Kidney capillary endothelial cell (primary cell): ENCODE measurements around the gene P2RX3.
A peak's percentile ranks its signal among the peaks of the same experiment; 100 is the strongest.
"Not testable (repeated sequence)": the region's sequence is repeated elsewhere in the genome, so short reads cannot be mapped to it uniquely, and the experiment has no call there.

Experiments used
- DNase-seq: peaks from one replicate; pipeline ENCODE4 v3.0.0-alpha.2; 2018; ENCODE audit warnings: low spot score

P2RX3 gene

DNA sequence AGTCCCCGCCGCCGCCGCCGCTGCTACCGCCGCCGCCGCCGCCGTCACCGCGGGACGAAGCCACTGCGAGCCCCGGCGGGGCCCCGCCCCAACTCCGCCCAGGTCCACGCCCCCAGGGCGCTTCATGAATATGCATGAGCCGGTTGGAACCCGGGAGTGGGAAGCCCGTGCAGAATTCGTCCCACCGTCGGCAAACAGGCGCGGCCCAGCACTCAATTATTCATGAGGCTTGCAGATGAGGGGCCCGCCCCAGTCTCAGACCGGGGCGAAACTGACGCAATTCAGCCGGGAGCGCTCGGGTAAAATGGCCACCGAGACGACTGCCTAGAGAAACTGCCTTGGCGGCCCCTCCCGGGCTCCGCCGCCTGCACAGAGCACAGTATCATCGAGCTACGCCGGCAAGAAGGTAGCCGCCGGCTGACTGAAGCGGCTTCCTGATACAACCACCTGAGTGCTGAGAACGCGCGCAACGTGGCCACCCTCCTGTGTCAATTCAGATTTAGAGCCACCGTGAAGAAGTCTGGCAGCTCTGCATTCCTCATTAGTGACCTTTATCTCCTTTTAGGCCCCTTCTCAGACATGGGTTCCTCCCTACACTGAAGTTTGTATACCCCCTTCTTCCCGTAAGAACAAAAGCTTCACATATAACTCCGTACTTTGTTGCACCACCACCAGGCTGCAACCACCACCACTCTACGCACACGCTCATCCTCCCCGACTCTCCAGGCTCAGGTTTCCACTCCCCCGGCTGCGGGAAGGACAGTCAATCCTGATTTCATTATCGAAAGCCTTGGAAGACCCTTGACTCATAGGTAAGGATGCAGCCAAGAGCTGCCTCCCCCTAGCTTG lies 13.0 kb upstream of the P2RX3 start, which contains the start of gene TNKS1BP1:
Gene TNKS1BP1 (minus strand): TSS at position 67 of the 849 bp plus-strand sequence. CDS start 3,067 bp downstream, outside the sequence.
- peak; percentile 84 for DNase-seq

DNA sequence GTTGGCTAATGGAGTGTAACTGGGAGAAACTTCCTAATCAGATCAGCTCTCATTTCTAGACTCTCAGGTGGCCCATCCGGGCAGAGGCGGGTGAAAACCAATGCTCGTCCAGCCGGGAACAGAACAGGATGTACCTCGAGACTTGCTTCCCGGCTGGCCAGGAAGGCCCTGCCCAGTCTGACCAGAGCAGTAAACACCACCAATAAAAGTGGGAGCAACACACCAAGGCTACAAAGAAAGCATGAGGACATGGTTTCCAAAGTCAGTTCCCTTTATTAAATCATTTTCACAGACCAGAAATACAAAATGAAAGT lies 12.5 kb upstream of the P2RX3 start:
- DNase-seq, result peak; percentile 59

DNA sequence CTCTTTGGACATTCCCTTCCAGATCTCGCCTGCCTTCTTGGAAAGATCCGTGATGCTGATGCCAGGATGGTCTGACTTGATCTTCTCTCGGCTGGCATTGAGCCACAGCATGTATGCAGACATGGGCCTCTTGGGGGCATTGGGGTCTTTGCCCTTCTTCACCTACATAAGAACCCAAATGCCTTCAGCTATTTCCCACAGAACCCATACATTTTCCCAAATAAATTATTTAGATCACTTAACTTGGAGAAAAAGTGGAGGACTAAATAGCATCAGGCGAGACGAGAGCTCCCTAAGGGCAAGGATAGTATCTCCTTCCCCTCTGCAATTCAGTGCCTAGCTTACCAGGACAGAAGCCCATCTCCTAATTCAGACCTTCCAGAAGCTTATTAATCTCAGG lies 10.4 kb upstream of the P2RX3 start:
- no peak for DNase-seq

DNA sequence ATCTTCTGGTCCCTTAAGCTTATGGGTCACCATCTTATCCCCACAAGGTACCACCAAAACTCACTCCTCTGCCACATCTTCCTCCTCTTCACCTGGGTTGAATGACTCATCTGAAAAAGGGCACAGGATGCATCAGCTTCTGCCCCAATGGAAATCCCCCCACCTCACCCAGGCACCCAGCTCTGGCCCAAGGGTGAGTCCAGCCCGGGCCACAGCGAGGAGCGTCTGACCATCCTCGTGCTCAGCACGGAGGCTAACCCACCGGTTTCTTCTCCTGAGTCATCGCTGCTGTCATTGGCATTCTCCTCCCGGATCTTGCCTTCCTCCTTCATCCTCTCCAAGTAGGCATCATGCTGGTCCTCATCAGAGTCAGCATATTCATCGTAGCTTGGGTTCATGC lies 8.1 kb upstream of the P2RX3 start:
- DNase-seq, result no peak

DNA sequence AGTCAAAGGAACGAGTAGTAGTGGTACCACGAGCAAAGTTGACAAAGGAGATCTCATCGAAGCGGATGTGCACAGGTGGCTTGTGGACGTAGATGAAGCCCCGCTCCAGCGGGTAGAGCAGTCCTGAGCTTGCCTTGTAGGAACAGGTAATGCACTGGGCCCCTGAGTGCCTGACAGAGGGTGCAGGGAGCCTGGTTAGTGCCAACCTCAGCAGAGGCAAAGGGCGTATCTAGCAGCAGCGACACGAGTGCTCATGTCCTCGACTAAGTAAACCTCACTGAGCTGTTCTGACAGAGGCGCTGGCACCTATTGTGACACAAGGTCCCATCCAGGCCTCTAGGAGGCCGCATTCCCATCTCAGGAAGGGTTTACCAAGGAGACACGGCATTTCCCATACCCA lies 6.4 kb upstream of the P2RX3 start:
- DNase-seq, result no peak

DNA sequence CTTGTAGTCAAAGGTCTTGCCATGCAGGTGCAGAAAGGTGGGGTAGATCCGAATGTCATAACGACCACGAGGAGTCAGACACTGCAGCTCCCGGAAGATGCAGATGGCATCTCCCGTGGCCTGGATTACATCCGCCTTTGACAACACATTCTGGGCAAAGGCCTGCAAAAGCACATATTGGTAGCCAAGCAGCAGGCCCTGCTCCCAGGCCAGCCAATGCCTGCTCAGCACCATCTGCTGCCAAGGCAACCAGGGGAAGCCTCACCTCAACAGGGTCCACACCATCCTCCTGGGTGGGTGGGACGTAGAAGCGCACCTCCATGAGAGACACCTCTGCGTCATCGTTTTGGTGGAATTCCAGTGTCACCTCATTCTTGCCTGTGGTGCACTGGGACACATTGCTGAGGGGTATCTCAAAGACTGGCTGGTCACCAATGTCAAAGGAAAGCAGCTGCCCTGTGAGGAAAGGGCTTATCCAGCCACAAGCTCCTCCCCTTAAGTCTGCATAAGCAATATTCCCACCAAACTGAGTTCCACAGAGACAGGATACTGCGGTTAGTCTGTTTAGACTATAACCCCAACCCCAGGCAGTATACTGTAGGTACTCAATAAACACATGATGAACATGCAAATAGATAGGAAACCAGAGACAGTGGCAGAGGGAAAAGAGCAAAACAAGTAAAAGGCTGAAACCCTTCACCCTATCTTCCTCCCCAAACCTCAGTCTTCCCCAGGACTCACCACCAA lies 5.3 kb upstream of the P2RX3 start:
- no peak for DNase-seq

DNA sequence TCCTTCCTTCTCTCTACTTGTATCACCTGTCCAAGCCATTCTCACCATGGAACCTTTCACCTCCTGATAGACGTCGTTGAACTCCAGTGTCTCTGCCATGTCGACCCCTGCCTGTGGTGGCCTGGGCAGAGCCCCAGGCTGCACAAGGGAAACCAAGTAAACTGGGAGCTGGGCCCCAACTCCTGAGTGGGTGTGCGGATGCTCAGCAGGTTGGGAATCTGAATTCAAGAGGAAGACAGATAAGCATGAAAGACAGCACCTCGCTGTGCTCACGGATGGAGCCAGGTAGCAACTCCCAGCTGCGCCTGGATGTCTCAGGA lies 3.2 kb upstream of the P2RX3 start:
- no peak for DNase-seq

DNA sequence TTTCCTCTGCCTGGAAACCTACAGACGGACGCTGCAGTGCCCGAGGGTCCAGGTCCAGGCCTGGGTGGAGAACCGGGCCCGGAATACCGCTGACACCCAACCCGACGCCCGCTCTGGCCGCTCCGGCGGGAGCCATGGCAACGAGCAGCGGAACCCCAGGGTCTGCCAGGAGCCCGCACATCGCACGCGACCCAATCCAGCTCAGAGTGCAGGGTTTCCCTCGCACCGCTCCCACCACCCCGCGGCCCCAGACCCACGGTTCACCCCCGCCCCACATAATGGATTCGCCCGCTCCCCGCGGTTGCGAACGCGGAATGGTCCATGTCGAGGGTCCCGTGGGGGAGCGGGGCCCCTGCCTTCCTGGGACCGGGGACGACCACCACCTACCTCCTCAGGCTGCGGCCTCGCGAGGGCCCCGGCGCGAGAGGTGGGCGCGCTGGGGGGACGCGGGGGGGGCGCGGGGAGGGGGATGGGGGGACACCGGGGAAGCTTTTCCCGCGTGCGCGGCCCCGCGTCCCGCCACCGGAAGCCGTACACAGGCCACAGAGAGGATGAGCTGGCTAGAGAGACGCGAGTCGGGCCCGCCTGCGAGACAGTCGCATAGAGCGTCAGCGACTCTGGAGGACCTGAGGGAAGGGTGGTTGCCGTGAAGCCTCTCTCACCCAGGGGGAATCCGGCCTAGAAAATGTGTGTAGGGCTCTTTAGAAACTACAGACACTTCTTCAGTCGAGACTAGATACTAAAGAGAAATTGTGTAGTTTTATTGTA lies 2.6 kb upstream of the P2RX3 start, which contains the start of gene SSRP1:
Gene SSRP1 (minus strand): TSS at position 550 of the 768 bp plus-strand sequence. CDS start 771 bp downstream, outside the sequence.
- peak; percentile 81 for DNase-seq

DNA sequence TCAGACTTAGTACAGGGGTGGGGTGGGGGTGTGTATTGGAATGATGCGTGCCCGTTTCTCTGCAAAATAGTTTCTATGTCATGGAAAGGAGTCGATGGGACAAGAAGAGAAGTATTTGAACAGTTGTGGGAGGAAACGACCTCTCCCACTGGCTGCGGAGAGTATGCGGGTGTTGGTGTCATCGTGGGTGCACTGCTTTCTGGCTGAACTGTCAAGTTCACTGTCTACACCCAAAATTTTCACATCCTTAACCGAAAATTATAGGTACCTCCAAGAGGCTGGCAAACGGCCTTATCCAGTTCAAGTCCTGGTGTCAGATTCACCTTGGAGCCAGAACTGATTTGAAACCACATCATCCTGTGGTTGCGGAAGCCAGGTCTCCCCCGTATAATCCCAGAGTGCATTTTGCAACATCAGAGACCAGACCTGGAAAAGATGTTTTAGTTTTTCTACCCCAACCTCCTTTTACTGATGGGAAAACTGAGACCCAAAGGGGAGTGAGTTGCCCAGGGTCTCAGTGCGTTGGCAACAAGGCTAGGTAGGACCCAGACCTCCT lies 2.0 kb upstream of the P2RX3 start:
- DNase-seq, result no peak

DNA sequence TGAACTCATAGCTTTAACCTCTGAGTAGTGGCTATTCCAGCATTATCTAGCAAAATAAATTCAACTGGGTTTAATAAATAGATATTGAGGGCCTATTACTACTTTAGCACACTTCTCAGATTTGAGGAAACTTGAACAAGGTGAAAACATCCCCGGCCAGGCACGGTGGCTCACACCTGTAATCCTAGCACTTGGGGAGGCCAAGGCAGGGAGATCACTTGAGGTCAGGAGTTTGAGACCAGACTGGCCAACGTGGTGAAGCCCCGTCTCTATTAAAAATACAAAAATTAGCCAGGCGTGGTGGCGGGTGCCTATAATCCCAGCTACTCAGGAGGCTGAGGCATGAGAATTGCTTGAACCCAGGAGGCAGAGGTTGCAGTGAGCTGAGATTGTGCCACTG lies 1.3 kb upstream of the P2RX3 start:
- not testable (repeated sequence) for DNase-seq

DNA sequence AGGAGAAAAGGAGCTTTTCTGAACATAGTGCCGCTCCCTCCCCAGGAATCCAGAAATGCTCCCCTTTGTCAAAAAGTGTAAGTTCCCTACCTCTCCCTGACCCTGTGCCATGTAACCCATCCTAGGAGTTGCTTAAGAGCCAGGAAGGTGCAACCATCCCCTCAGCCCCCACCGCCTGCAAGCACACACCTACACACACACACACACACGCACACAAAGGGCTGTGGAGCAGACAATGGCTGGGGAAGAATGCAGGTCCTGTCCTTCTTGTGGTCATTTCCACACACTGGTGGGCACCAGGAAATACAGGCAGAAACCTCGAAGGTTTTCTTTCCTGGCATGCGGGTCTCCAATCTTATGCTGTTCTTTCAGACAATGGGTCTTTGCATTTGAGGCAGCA lies 1.2 kb downstream of the P2RX3 start:
- DNase-seq, result no peak

DNA sequence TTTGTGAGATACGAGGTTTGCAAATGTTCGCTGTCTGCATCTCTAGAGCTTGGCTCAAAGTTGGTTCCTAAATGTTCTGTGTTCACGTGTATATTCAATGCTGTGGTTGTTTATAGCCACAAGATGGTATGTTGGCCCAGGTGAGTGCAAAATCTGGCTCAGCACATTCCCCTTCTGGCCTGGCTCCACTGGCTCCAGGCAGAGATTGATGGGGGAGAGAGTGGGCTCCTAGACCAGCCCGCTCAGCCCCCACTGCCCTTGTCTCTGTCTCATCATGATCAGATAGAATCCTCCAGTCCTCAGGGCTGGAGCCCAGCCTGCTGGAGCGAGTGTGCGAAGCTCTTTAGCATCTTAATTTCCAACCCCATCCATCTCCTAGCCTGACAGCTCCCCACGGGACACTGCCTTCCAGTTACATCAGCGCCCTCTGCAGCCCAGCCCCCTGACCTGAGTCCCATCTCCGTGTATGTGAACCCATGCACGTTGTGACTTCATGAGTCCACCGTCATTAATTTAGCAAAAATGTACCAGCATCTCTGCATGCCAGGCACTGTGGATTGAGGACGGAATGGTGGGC lies 2.0 kb downstream of the P2RX3 start:
- no peak for DNase-seq

DNA sequence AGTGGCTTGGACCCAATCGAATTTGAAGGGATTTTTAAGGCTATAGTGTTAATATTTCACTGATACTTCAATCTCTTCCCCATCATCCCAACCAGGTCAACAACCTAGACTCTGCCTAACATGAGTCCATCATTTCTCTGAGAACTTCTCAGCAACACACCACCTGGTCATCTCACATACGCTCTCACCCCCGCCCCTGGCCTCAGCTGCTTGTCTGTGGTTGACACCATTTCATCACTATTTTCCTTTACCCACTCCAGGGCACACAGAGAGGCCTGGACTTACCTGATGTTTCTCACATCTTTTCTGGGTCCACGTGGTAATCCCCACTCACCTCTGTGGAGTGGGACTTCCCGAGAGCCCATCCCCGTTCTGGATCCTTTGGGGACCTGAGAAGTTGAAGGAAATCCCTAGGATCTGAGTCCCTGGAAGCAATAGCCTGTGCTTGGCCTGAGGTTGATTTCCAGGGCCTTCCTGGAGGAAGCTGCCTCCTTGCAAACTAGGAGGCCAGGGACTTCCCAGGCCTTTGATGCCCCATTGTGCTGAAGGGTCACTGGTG lies 3.2 kb downstream of the P2RX3 start:
- no peak for DNase-seq

DNA sequence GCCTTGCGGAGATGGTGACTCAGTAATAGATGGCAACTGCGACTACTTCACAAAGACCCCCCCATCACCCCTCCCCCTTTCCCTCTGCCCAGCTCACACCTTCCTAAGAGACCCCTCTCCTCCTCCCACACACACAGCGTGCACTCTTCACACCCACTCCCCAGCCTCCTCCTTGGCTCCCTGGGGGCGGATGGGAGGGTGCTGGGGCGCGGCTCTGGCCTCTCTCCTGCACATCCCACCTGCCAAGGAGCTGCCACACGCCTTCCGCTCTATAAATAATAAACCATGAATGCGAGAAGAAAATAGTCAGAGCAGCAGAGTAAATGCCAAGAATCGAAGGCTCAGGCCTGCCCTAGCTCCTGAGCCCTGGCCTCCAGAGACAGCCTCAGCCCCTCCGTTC lies 4.5 kb downstream of the P2RX3 start:
- no peak for DNase-seq

DNA sequence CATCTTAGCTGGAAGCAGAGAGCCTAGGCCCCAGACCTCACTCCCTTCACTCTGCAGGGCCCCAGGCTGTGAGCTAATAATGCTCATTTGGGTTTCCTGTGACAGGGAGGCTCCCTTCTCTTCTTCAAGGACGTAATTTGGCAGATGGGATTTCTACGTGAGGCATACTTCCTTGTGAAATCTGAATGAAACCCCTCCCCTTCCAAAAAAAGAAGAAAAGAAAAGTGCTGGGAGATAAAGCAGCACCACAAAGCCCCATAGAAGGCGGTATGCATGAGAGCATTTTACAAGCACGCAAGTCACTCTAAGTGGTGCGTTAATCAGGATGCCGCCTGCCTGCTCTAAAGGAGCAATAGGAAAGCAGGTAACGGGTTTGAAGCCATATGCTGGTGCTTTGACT lies 5.7 kb downstream of the P2RX3 start:
- no peak for DNase-seq

DNA sequence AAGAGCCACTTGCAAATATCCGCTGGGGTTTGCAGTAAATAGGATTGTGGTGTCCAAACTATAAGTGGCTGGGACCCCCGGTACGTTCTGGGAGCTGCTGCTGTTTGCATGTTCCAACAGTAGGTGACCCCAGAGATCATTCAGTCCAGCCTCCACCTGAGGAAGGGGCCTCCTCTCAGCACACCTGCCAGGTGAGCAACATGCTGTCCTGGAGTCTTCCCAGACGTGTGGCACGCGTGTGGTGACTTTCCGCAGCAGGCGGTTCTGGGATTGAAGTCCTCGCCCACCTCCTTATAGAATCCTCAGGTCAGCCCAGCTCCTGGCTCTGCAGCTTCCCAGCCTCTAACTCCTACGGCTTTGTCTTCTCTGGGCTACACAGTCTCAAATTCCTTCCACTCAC lies 6.7 kb downstream of the P2RX3 start:
- no peak for DNase-seq

DNA sequence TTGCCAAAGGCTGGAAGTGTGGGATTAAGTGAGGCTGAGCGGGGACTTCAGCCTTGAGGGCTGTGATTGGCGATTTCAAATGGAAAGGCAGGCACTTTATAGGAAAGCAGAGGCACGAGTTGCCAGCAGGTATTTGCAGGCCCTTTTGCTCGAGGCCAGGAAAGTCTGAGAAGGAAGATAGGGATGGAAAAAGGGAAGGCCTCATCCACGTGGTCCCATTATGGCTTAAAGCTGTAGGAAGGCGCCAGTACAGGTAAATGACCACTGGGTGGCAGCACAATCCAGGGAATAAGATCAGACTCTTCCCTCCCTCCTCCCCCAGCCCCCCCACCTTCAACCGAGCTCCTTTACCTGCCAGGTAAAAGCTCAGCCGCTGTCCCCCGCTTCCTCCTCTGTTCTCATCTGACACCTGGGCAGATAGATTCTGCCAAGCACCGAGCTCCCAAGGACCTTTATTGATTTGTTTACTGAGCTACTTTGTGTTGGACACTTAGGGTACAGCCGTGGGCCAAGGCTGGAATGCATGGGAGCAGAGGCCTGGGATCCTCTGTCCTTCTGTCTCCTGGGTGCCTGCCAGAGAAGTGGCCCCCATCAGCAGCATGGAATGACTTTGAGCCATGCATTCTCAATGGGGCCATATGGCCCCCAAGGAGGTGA lies 7.5 kb downstream of the P2RX3 start:
- DNase-seq, result no peak

DNA sequence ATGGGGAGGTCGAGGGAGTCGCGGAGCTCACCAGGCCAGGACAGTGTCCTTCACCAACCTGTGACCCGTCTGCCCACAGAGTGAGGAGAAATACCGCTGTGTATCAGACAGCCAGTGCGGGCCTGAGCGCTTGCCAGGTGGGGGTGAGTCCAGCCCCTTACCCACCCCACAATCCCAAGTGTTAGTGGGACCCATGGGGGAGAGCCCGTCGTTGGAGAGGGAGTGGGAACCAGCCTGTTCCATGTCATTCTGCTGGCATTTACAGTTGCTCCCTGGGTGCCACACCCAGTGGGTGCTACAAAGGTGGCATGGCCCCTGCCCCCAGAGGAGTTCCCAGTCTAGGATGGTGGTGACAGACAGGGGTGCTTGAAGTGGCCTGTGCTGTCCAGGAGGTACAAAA lies 9.2 kb downstream of the P2RX3 start:
- no peak for DNase-seq

DNA sequence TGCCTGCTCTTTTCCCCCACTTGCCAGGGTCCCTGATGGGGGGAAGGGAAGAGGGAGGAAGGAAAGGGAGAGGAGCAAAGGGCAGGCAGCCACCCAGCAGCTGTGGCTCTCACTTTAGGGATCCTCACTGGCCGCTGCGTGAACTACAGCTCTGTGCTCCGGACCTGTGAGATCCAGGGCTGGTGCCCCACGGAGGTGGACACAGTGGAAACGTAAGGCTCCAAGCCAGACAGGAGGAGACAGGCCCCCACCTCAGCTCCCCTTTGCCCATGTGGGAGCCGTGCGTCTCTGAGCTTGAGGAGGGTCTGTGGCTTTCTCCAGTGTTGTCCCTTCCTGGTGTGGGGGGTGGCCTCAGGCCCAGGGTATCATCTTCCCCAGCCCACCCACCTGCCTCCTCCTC lies 9.9 kb downstream of the P2RX3 start:
- no peak for DNase-seq

DNA sequence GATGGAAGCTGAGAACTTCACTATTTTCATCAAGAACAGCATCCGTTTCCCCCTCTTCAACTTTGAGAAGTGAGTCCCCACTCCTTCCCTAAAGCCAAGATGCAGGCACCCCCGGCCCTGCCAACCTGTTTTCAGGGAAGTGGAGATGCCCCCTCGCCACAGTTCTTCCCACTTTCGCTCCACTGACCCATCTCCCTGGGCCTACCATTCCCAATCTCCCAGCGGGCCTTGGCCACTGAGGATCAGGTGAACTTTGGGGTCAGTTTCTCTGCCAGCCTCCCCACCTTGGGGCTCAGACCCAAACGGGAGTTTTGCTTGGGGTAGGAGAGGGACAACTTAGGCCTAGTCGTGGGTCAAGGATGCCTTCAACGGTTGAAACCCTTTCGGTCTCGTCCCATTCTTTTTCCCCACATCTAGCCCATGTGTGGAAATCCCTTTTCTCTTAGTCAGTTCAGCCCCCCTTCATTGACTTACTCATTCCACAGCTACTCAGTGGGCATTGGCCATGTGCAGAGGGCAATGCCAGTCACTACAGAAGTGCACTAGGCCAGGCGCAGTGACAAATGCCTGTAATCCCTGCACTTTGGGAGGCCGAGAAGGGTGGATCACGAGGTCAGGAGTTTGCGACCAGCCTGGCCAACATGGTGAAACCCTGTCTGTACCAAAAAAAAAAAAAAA lies 10.6 kb downstream of the P2RX3 start:
- no peak for DNase-seq
